HG03521 (cell line): Measurements from ENCODE around the gene CNST.
"Not testable (repeated sequence)": the region's sequence is repeated elsewhere in the genome, so short reads cannot be mapped to it uniquely, and the experiment has no call there.

Experiments used
- ATAC-seq: cut with Tn5 transposase; IDR thresholded peaks from one replicate; pipeline ENCODE4 v1.9.1; 2021; ENCODE audit warnings: mild to moderate bottlenecking, moderate library complexity; ENCODE audit not compliant: unreplicated experiment

CNST gene

DNA sequence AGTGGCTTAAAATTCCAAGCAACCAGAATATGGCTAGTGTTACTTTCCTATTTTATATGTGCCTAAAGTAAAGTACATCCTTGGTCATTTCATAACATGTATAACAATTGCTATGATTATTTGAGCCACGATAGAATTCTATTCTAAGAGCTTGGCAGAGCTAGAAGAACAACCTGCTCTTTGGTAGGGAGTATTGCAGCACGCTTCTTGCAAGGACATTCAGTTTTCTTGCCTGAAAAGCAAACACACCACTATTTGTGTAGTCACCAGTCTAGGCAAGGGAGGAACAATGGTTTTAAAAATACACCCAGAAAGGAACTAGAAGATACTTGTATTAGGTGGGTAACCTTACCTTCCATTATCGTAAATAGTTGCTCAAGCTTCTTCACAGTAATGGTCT is 51.5 kb downstream of the CNST start:
- ATAC-seq, result no peak

GRCh38 chr1:246618240-246618808 is 52.1 kb downstream of the CNST start:
- ATAC-seq, result no peak

GRCh38 chr1:246622035-246622652 is 55.9 kb downstream of the CNST start:
- ATAC-seq, result no peak

- ATAC-seq, result no peak
These were observed 57.8 kb downstream of the CNST start for GRCh38 chr1:246624091-246624490.

DNA sequence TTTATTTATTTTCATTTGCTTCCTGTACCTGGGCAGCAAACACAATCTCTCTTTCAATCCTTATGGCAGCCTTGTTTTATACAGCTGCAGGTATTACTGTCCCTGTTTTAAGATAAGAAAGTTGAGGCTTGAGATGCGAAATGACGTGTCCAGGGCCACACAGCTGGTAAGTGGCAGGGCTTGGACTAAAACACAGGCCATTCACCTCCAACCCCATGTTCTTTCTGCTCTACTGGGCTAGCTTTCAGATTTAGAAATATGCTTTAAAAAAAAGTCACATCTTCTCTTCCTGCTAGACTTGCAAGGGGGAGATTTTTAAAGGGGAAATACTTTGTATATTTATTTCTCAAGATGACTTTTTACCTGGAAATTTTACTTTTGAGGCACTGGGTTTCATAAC is 62.8 kb downstream of the CNST start:
- ATAC-seq, result peak; percentile 91

DNA sequence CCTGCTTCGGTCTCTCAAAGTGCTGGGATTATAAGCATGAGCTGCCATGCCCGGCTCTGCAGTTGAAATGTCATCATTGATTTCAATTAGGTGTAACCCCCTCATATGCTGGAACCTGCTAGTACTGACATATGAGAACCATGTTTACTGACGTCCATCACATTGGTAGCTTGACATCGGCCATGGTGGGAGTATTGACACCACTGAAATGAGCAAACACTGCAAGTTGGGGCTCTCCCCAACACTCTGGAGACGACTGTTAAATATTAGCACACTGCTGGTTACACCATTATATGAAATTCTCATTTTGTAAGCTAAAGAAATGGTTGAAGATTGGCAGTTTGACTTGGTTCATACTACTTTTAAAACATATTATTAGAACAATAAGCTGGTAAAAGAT is 63.7 kb downstream of the CNST start:
- ATAC-seq, result peak; percentile 37

DNA sequence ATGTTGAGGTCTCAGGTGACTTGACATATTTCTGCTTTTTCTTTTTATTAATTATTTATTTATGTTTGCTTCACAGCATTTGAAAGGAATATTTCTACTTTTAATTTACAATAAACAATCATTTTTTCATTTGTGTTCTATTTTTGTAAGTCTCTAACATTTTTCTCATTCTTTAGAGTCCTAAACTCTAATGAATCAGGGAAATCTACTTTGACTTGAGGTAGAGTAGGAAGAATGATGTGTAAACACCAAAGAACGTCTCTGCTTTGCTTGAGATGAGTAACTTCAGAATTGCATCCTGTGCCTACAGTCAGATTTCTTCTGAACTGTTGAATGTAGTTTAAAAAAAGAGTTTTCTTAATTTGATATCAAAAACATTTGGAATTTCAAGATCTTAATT is 65.2 kb downstream of the CNST start:
- ATAC-seq, result no peak

- no peak for ATAC-seq
These were observed 66.3 kb downstream of the CNST start for GRCh38 chr1:246632281-246633168.

DNA sequence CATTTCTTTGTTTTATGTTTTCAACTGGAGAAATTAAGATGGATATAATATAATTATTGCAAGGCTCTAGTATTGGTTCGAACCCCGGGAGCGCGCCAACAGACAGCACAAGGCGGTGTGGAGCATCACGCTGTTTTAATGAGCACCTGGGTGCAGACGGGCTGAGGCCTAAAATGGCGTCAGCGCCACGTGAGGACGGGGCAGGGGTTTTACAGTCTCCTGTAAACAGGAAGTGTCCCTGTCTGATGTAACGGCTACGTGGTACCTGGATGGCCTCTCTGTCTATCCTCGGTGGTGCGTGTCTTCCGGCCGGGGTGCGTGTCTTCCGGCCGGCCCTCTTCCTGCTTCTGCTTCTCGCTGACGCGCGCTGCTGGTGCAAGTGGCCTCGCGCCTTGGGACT is 68.4 kb downstream of the CNST start:
- not testable (repeated sequence) for ATAC-seq

GRCh38 chr1:246638941-246639655 is 72.8 kb downstream of the CNST start:
- ATAC-seq, result no peak

- ATAC-seq, result no peak
These were observed 73.5 kb downstream of the CNST start for GRCh38 chr1:246639732-246640131.

DNA sequence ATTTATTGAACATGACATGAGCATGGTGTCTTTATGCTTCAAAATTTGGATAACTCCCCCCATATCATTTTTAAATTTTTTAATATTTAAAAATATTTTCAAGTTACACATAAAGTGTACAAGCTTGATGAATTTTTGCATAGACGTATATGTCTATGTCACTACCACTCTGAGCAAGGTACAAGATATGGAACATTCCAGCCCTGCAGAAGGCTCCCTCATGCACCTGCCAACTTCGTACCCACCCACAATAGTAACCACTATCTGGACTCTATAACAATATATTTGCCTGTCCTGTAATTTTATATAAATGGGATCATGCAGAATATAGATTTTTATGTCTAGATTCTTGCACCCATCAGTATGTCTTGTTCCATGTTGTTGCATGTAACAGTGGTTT is 74.5 kb downstream of the CNST start:
- no peak for ATAC-seq

DNA sequence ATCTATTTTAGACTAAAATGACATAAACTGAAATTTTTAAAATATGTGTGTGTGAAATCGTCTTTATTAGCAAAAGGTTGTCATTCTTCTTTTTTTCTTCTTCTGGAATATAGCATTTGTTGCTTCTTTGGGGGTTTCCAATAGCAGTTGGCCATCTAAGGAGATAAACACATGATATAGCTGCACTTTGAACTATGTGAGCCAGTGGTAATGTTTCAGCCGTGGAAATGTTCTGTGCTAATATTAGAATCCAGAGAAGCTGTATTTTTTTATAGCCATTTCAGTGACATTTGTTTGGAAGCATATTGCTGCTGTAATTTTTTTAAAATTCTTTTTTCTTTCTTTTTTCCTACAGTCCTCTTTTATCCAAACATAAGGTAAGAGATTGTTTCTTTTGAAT is 75.1 kb downstream of the CNST start:
- ATAC-seq, result no peak

- no peak for ATAC-seq
These were observed 76.5 kb downstream of the CNST start for GRCh38 chr1:246642719-246643118.

- no peak for ATAC-seq
These were observed 80.9 kb downstream of the CNST start for GRCh38 chr1:246647113-246647512.

DNA sequence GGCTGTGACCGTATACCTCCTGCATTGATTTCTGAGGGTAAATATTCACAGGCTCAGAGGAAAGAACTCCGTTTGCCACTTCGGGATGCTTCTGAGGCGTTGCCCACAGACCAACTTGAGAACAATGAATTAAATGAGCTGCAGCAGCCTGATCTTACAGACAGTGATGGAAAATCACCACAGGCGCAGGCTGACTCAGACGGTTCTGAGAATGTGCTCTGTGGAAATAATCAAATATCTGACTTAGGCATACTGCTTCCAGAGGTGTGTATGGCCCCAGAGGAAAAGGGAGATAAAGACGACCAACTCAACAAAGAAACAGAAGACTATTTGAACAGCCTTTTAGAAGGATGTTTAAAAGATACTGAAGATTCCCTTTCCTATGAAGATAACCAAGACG is 81.3 kb downstream of the CNST start:
- no peak for ATAC-seq

GRCh38 chr1:246651012-246651695 is 84.9 kb downstream of the CNST start:
- no peak for ATAC-seq

DNA sequence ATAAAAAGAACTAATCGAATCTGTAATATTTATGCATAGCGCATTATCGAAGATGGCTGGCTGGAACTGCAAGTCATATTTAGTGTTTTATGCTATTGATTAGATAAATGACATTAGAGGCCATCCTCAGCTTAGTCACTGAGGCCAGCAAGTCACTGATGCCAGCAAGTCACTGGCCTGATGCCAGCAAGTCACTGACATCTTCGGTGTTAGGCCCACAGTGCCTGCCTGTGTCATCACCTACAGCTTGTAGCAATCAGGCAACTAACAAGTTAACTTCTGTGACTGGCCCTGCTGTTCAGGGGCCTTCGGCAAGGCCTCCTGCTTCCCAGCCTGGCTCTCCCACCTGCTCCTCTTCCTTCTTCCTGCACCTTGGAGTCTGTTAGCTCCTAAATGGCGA is 92.3 kb downstream of the CNST start:
- ATAC-seq, result no peak

DNA sequence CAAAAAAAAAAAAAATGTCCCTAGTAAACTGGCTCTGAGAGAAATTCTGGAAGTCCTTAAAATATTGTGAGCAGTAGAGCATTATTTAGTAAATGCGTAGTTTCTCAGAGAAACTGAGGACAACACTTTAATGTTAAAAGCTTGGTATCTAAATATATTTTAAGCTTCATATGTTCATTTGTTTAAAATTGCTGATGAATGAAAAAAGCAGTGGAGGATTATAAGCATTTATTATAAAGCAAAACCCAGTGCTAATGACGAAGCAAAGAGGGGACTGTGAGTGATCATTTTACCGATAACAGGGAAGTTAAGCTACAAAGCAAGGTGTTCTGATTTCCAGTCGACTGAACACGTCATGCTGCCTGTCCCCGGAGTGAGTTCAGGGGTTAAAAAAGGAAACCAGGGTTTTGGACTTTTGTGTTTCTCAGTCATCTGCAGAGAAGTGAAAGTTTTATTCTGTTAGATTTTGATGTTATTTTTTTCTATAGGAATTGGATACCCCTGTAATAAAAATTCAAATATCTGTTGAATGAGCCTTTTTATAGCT is 93.4 kb downstream of the CNST start:
- ATAC-seq, result no peak

DNA sequence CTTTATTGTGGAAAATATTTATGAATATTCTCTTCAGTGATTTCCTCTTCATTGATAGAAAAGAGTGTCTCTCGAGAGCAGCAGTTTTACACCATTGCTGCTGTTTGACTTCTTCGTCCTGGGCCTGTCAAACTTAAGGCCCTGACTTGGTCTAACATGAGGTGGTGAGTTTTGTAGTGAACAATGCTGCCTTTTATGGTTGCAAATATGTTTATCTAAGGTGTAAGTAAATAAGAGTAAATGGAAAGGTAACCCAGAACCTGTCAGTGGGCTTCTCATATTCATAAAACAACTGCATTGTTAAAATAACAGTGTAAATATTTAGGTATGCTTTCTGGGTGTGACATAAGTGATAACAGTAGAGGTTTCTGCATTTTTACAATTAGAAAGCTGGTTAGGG is 95.2 kb downstream of the CNST start:
- ATAC-seq, result no peak

GRCh38 chr1:246667773-246668172 is 101.5 kb downstream of the CNST start:
- no peak for ATAC-seq
